ENCODE measurements around the gene SPOPL.

DNA sequence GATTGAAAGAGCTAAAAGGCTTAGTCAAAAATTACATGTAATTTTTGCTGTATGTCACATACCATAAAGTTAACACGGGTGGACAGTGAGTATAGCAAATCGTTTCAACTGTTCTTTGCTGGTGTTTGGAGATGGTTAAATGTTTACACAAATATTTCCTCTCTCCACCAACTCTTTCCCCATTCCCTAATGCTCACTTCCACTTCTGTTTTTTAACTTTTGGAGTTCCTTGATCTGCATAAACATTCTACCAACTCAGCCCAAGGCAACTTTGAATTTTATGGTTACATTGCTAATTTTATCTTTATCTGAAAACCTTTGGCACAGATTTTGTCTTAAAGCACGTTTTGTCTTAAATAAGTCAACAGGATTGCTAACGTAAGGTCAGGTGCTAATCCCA lies 1.9 kb upstream of the SPOPL start:
- TF ChIP-seq, protein P1, sequence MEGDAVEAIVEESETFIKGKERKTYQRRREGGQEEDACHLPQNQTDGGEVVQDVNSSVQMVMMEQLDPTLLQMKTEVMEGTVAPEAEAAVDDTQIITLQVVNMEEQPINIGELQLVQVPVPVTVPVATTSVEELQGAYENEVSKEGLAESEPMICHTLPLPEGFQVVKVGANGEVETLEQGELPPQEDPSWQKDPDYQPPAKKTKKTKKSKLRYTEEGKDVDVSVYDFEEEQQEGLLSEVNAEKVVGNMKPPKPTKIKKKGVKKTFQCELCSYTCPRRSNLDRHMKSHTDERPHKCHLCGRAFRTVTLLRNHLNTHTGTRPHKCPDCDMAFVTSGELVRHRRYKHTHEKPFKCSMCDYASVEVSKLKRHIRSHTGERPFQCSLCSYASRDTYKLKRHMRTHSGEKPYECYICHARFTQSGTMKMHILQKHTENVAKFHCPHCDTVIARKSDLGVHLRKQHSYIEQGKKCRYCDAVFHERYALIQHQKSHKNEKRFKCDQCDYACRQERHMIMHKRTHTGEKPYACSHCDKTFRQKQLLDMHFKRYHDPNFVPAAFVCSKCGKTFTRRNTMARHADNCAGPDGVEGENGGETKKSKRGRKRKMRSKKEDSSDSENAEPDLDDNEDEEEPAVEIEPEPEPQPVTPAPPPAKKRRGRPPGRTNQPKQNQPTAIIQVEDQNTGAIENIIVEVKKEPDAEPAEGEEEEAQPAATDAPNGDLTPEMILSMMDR (IDR thresholded peaks at IDR 0.05; ENCODE audit: poor library complexity, severe bottlenecking): no peak
- no peak for TF ChIP-seq SMC3 (conservative IDR thresholded peaks at IDR 0.05; ENCODE audit: poor library complexity)
